Activated naive CD8-positive, alpha-beta T cell treated with anti-CD3 and anti-CD28 coated beads, Interleukin-2, amount 50 U/mL, for 24 hours (primary cell): ENCODE measurements around the gene ARHGAP11A.
A peak's percentile ranks its signal among the peaks of the same experiment; 100 is the strongest.
"Not testable (repeated sequence)": the region's sequence is repeated elsewhere in the genome, so short reads cannot be mapped to it uniquely, and the experiment has no call there.

ENCODE experiments used
- ATAC-seq: fragments of 150-1000 bp; cut with Tn5 transposase; one replicate; pipeline ENCODE4 v1.10.0; 2021
- DNase-seq: peaks from one replicate; pipeline ENCODE4 v3.0.0; 2021
- H3K27ac Mint-ChIP-seq: one replicate; pipeline ENCODE4 v1.8.0; 2021; ENCODE audit warnings: mild to moderate bottlenecking, mixed read lengths
- H3K27me3 Mint-ChIP-seq: one replicate; pipeline ENCODE4 v1.8.0; 2021; ENCODE audit warnings: mixed read lengths
- H3K36me3 Mint-ChIP-seq: one replicate; pipeline ENCODE4 v1.8.0; 2021; ENCODE audit warnings: low read depth, mixed read lengths
- H3K4me1 Mint-ChIP-seq: one replicate; pipeline ENCODE4 v1.8.0; 2021; ENCODE audit warnings: mixed read lengths
- H3K4me3 Mint-ChIP-seq: one replicate; pipeline ENCODE4 v1.8.0; 2021; ENCODE audit warnings: mild to moderate bottlenecking, moderate library complexity, mixed read lengths
- H3K9me3 Mint-ChIP-seq: one replicate; pipeline ENCODE4 v1.8.0; 2021; ENCODE audit warnings: mixed read lengths

ARHGAP11A gene

DNA sequence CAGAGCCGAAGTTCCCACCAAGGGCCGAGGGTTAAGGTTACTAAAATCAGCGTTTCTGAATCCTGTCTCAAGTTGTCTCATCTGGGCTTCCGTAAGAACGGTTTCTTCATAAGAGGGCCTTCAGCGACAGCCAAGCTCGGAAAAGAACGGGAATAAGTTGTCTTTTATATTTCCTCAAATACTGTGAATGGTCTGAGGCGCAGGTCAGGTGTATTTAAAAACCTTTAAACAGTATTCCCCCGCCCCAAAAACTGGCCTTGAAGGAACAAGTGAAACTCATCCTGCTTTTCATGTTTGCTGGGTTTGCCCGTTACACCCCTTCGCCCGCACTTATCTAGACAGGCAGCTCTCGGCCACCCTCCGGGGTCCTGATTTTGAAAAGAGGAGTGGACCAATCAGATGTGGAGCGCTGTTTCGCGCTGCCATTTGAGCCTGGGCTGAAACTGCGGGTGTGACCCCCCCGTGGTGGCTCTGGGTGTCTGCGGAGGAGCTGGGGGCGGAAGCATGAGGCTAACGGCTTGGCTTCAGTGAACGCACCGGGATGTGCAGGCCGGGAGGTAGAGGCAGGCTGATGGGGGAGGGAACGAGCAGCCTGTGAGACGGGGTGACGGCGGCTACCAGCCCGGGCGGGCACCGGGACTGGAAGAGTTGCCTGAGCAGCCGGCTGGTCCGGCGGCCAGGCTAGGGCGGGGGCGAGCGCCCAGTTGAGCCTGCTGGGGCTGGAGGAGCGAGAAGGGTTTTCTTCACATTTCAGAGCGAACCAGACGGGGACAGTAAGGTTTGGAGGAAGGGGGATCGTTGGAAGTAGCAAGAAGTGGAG lies at the start of gene ARHGAP11A:
Gene ARHGAP11A (plus strand): TSS at position 454 of the 820 bp plus-strand sequence. CDS start 708 bp downstream, outside the sequence.
- ATAC-seq (peak; percentile 85), DNase-seq (peak; percentile 82)
- Mint-ChIP-seq H3K4me1 (peaks cover 20% of the 10 kb centered on the region), H3K4me3 (peak within 1 kb of the TSS; percentile 97), H3K27ac (peak within 1 kb of the TSS; percentile 96), H3K36me3 (peaks cover 25% of the 10 kb centered on the region)
- H3K9me3 Mint-ChIP-seq, H3K27me3 Mint-ChIP-seq: not testable (repeated sequence)

DNA sequence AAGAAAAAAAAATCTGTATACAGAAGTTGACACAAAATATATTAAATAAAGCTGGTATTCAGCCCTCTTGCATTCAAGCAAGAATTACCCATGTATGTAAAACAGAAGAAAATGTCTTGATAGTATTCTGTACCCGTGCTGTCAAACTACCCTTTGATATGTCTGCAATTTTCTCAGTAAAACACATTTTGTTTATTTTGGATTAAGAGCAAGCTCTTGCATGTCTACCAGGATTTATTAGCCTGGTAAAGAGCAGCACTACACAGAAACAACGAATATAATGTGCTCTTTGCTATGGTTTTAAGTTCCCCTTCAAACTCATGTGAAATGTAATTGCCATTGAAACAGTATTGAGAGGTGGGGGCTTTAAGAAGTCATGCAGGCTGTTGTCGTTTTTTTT lies 46.3 kb upstream of the ARHGAP11A start:
- H3K27me3 Mint-ChIP-seq, H3K27ac Mint-ChIP-seq, H3K4me3 Mint-ChIP-seq, H3K36me3 Mint-ChIP-seq, DNase-seq, H3K4me1 Mint-ChIP-seq, H3K9me3 Mint-ChIP-seq, ATAC-seq: not testable (repeated sequence)

DNA sequence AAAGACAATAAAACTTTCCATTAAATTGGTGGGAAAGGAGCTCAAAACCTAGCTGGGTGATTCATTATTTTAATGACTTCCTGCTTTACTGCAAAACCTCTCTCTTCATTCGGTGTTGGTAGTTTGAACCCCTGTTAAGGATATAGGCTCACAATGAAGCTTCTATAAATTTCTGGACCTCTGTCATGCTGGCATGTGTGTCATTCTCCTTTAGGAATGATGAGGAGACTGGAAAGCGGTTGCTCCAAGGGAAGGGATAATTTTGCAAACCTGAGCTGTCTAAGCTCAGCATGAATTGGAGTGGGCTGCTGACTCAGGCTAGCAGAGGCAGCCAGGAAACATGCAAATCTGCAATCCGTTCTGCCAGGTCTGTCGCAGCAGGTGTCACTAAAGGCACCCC lies 36.8 kb upstream of the ARHGAP11A start:
- not testable (repeated sequence) for H3K4me1 Mint-ChIP-seq, ATAC-seq, H3K9me3 Mint-ChIP-seq, DNase-seq, H3K27me3 Mint-ChIP-seq, H3K36me3 Mint-ChIP-seq
- Mint-ChIP-seq H3K27ac (peak overlapping the region; percentile 67), H3K4me3 (peak overlapping the region; percentile 43)

DNA sequence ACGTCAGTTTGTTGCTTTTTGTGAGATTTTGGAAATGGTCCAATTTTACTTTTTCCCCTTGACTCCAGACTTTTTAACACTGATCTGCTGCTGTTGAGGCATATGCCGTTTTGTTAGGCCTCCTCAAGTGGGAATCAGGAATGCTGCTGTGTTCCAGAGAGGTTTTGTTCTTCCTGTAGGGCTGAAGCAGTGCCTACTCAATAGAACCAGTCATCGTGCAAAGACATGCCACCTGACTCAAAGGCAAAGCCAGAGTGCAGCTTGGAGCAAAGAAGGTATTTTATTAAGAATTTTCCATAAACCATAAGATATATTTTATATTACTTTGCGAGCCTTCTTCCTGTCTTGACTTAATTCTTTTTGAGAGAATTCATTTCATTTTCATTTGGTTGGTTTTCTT lies 29.5 kb upstream of the ARHGAP11A start:
- H3K4me3 Mint-ChIP-seq, H3K27me3 Mint-ChIP-seq: not testable (repeated sequence)

GRCh38 chr15:32593151-32593550 lies 22.2 kb upstream of the ARHGAP11A start, which contains the start of gene GOLGA8N:
TSS of gene GOLGA8N (plus strand) at chr15:32593456.
- H3K4me3 Mint-ChIP-seq, ATAC-seq, H3K9me3 Mint-ChIP-seq, H3K27me3 Mint-ChIP-seq, H3K36me3 Mint-ChIP-seq, H3K4me1 Mint-ChIP-seq, H3K27ac Mint-ChIP-seq, DNase-seq: not testable (repeated sequence)

More for the DNA sequence above, 29.5 kb upstream of the ARHGAP11A start:
- not testable (repeated sequence) for H3K4me1 Mint-ChIP-seq, H3K27ac Mint-ChIP-seq, H3K36me3 Mint-ChIP-seq, H3K9me3 Mint-ChIP-seq, DNase-seq, ATAC-seq

DNA sequence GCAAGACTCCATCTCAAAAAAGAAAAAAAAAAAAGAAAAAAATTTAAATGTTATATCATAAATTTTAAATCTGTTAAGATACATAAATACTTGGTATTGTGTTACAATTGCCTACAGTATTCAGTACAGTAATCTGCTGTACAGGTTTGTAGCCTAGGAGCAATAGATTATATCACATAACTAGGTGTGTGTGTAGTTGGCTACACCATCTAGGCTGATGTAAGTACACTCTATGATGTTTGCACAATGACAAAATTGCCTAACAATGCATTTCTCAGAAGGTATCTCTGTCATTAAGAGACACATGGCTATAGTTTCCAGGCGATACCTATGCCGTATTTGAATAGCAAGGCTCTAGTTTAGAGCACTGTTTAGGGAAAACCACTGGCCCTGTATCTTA lies 5.8 kb upstream of the ARHGAP11A start:
- H3K27ac Mint-ChIP-seq, DNase-seq, ATAC-seq, H3K4me3 Mint-ChIP-seq, H3K9me3 Mint-ChIP-seq, H3K27me3 Mint-ChIP-seq, H3K4me1 Mint-ChIP-seq, H3K36me3 Mint-ChIP-seq: not testable (repeated sequence)

- not testable (repeated sequence) for H3K36me3 Mint-ChIP-seq, H3K4me3 Mint-ChIP-seq, DNase-seq
These were observed 4.6 kb upstream of the ARHGAP11A start for GRCh38 chr15:32610719-32611118.

GRCh38 chr15:32614712-32615050 lies 623 bp upstream of the ARHGAP11A start:
- H3K4me3 Mint-ChIP-seq, result peak overlapping the region; percentile 97
- not testable (repeated sequence) for H3K27me3 Mint-ChIP-seq, H3K9me3 Mint-ChIP-seq, DNase-seq
- H3K27ac Mint-ChIP-seq, result peak overlapping the region; percentile 96
- peak; percentile 30 for ATAC-seq
- peaks cover 20% of the 10 kb centered on the region for H3K4me1 Mint-ChIP-seq
- H3K36me3 Mint-ChIP-seq, result peaks cover 25% of the 10 kb centered on the region

More at GRCh38 chr15:32610719-32611118, 4.6 kb upstream of the ARHGAP11A start:
- H3K27ac Mint-ChIP-seq, H3K9me3 Mint-ChIP-seq, H3K4me1 Mint-ChIP-seq, H3K27me3 Mint-ChIP-seq: not testable (repeated sequence)
- ATAC-seq, result peak; percentile 34

GRCh38 chr15:32615871-32616426 lies 645 bp downstream of the ARHGAP11A start:
- peaks cover 20% of the 10 kb centered on the region for H3K4me1 Mint-ChIP-seq
- not testable (repeated sequence) for H3K9me3 Mint-ChIP-seq
- peak; percentile 27 for ATAC-seq

DNA sequence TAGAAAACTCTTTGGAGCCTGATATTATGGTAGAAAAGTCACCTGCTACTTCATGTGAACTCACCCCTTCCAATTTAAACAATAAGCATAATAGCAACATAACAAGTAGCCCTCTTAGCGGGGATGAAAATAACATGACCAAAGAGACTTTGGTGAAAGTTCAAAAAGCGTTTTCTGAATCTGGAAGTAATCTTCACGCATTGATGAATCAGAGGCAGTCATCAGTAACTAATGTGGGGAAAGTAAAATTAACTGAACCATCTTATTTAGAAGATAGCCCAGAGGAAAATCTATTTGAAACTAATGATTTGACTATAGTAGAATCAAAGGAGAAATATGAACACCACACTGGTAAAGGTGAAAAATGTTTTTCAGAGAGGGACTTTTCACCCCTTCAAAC lies 21.1 kb downstream of the ARHGAP11A start:
- no peak for DNase-seq
- H3K36me3 Mint-ChIP-seq, result peaks cover 61% of the 10 kb centered on the region
- H3K4me3 Mint-ChIP-seq, result no peak overlapping the region
- H3K9me3 Mint-ChIP-seq, result no peaks in the 10 kb centered on the region
- no peak for ATAC-seq
- peaks cover 2% of the 10 kb centered on the region for H3K4me1 Mint-ChIP-seq
- no peaks in the 10 kb centered on the region for H3K27me3 Mint-ChIP-seq
- no peak overlapping the region for H3K27ac Mint-ChIP-seq

More at GRCh38 chr15:32615871-32616426, 645 bp downstream of the ARHGAP11A start:
- H3K27me3 Mint-ChIP-seq, DNase-seq: not testable (repeated sequence)
- Mint-ChIP-seq H3K27ac (peak overlapping the region; percentile 96), H3K4me3 (peak overlapping the region; percentile 97), H3K36me3 (peaks cover 25% of the 10 kb centered on the region)

DNA sequence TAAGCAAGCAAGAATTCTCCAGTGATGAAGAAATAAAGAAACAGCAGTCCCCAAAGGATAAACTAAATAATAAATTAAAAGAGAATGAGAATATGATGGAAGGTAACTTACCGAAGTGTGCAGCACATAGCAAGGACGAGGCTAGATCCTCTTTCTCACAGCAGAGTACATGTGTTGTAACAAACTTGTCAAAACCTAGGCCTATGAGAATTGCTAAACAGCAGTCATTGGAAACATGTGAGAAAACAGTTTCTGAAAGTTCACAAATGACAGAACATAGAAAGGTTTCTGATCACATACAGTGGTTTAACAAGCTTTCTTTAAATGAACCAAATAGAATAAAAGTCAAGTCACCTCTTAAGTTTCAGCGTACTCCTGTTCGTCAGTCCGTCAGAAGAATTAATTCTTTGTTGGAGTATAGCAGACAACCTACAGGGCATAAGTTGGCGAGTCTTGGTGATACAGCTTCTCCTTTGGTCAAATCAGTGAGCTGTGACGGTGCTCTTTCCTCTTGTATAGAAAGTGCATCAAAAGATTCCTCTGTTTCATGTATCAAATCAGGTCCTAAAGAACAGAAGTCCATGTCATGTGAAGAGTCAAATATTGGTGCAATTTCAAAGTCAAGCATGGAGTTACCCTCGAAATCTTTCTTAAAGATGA lies 21.7 kb downstream of the ARHGAP11A start:
- no peaks in the 10 kb centered on the region for H3K9me3 Mint-ChIP-seq
- ATAC-seq, result no peak
- no peak for DNase-seq
- peaks cover 2% of the 10 kb centered on the region for H3K4me1 Mint-ChIP-seq
- H3K4me3 Mint-ChIP-seq, result no peak overlapping the region
- peaks cover 2% of the 10 kb centered on the region for H3K27me3 Mint-ChIP-seq
- H3K27ac Mint-ChIP-seq, result no peak overlapping the region
- peaks cover 58% of the 10 kb centered on the region for H3K36me3 Mint-ChIP-seq

GRCh38 chr15:32637704-32638103 lies 22.4 kb downstream of the ARHGAP11A start:
- ATAC-seq (no peak), DNase-seq (no peak)
- Mint-ChIP-seq H3K36me3 (peaks cover 57% of the 10 kb centered on the region), H3K27me3 (peaks cover 2% of the 10 kb centered on the region), H3K4me1 (peaks cover 2% of the 10 kb centered on the region), H3K4me3 (no peak overlapping the region), H3K9me3 (no peaks in the 10 kb centered on the region), H3K27ac (no peak overlapping the region)

DNA sequence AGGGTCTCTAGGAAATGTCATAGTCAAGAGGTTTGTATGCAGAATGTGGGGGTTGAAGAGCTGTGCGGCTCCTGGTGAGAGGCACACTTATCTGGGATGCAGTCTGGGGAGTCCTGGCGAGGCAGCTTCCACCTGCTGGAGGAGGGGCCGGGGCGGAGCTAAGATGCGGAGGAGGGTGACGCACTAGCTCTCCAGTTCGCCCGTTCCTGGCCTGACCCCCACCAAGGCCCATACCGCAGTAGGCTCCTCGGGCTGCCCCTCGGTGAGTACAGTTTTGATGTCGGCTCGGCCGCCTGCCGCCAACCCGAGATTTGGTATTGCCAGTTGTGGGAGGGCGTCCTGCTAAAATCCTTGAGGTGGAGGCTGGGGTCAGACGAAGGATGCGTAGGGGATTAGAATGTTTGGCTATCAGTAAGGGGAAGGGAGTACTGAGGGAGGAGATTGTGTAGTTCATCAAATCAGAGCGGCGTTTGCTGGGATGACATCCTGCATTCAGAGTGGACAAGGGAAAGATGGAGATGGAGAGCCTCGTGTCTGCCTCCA lies 26.3 kb downstream of the ARHGAP11A start, which contains the start of gene SCG5:
Gene SCG5 (plus strand): TSS at position 194 of the 543 bp plus-strand sequence. CDS start 1,883 bp downstream, outside the sequence.
- DNase-seq (no peak), ATAC-seq (peak; percentile 33)
- peaks cover 2% of the 10 kb centered on the region for H3K27me3 Mint-ChIP-seq
- H3K9me3 Mint-ChIP-seq, result no peaks in the 10 kb centered on the region
- H3K27ac Mint-ChIP-seq, result no peak within 1 kb of the TSS
- peak within 1 kb of the TSS; percentile 34 for H3K4me3 Mint-ChIP-seq
- peaks cover 26% of the 10 kb centered on the region for H3K36me3 Mint-ChIP-seq
- no peaks in the 10 kb centered on the region for H3K4me1 Mint-ChIP-seq

- ATAC-seq (no peak), DNase-seq (no peak)
- peaks cover 14% of the 10 kb centered on the region for H3K36me3 Mint-ChIP-seq
- no peak overlapping the region for H3K4me3 Mint-ChIP-seq
- H3K9me3 Mint-ChIP-seq, result no peaks in the 10 kb centered on the region
- peaks cover 2% of the 10 kb centered on the region for H3K27me3 Mint-ChIP-seq
- H3K4me1 Mint-ChIP-seq, result no peaks in the 10 kb centered on the region
- no peak overlapping the region for H3K27ac Mint-ChIP-seq
These were observed 27.5 kb downstream of the ARHGAP11A start for GRCh38 chr15:32642667-32643435.
